GM18526 (cell line): ENCODE results near the gene SLC17A5.
A peak's percentile ranks its signal among the peaks of the same experiment; 100 is the strongest.

Experiments
- POLR2A ChIP-seq: IDR thresholded peaks from 3 replicates; pipeline ENCODE4 v1.6.1; 2011; ENCODE audit not compliant: insufficient read length; ENCODE audit errors: extremely low read depth

The SLC17A5 gene, protein sequence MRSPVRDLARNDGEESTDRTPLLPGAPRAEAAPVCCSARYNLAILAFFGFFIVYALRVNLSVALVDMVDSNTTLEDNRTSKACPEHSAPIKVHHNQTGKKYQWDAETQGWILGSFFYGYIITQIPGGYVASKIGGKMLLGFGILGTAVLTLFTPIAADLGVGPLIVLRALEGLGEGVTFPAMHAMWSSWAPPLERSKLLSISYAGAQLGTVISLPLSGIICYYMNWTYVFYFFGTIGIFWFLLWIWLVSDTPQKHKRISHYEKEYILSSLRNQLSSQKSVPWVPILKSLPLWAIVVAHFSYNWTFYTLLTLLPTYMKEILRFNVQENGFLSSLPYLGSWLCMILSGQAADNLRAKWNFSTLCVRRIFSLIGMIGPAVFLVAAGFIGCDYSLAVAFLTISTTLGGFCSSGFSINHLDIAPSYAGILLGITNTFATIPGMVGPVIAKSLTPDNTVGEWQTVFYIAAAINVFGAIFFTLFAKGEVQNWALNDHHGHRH

DNA sequence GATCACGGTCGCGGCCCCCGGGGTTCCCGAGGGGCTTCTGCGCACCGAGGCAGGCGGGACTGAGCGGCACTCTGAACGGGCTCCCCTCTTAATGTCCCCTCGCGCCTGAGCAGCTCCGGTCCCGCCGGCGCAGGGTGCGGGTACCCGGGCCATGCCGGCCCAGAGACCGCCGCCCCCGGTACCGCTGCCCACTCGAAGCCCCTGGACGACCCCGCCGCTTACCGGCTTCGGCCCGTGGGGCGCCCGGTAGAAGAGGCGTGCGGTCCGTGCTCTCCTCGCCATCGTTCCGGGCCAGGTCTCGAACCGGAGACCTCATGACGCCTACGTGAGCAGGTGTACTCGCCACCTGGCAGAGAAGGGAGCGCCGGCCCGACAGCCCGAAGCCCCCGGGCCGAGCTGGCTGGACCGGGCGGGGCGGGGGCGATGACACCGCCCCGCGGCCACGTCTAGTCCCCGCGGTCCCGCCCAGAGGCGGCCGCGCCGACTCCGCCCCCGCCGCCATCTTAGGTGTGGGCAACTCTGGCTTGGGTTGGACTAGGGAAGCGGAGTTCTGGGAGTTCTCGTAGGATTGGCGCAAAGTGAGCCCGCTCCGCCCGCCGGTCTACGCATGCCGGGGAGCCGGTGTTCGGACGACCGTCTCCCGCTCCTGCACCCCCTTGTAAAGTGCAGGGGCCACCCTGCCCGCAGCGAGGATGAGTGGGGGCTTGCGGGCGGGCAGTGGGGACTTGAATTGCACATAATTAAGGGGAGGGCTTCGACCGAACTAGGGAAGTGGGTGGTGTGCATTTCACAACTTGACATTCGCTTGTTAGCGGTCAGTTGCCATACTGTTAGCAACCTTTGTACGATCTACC lies at the start of gene SLC17A5:
SLC17A5 (minus strand) TSS at position 422 of the 854 bp plus-strand sequence; CDS start at position 316, 106 bp downstream.
- TF ChIP-seq POLR2A: peak; percentile 88

DNA sequence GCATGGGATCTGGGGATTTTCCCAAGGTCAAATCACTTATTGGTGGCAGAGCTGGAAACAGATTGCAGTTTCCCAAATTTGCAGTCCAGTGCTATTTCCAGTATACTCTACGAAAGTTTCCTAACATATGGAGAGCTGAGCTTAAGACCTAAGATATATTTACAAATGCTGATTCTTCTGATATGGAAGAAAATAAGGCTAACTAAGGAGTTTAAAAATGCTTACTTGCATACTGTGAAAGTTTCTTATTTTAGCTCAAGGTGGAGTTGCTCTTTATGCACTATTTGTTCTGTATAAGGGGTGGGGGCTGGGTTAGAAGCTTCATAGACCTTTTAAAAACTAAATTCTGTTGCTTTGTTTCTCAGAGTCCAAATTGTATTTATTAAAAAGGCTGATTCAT lies 49.7 kb upstream of the SLC17A5 start:
- no peak for TF ChIP-seq POLR2A

DNA sequence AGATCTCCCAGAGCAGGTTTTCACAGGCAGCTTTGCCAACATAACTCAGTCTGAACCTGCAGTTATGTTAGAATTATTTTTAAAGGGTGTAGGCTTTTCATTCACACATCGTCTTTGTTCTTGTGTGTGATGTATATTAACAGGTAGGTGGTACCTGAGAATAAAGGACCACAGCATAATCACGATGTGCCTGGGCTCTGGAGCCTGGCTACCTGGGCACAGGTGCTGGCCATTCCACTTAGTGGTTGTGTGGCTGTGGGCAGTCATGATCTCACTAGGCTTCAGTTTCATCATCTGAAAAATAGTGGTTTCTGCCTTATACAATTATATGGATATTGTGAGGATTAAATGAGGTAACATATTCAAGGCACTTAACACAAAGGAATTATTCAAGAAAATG lies 48.7 kb upstream of the SLC17A5 start:
- TF ChIP-seq POLR2A: no peak

DNA sequence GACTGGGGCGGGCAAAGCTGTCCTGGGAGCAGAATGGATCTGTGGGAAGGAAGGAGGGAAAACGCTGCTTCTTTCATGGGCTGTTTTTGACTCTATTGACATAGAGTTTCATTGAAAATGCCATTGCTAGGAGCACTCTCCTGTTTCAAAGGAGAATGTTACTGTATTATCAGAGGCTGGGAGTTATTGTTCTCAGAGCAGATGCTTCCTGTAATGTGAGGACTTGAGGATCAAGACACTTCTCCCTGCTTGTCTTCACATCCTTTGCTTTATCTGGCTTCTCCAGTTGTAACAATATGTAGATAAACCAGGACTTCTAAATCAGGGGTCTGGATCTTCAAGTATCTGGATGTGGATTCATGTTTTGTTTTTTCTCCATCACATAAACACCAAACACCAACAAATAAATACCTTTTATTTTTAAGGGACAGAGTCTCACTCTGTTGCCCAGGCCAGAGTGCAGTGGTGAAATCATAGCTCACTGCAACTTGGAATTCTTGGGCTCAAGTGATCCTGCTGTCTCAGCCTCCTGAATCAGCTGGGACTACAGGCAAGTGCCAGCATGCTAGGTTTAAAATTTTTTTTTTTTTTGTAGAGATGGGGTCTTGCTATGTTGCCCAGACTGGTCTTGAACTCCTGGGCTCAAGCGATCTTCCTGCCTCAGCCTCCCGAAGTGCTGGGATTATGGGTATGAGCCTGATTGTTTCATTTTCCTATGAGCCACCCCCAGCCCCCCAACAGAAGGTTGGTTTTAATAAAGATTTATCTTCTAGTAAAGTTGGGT lies 46.1 kb upstream of the SLC17A5 start:
- TF ChIP-seq POLR2A: no peak

DNA sequence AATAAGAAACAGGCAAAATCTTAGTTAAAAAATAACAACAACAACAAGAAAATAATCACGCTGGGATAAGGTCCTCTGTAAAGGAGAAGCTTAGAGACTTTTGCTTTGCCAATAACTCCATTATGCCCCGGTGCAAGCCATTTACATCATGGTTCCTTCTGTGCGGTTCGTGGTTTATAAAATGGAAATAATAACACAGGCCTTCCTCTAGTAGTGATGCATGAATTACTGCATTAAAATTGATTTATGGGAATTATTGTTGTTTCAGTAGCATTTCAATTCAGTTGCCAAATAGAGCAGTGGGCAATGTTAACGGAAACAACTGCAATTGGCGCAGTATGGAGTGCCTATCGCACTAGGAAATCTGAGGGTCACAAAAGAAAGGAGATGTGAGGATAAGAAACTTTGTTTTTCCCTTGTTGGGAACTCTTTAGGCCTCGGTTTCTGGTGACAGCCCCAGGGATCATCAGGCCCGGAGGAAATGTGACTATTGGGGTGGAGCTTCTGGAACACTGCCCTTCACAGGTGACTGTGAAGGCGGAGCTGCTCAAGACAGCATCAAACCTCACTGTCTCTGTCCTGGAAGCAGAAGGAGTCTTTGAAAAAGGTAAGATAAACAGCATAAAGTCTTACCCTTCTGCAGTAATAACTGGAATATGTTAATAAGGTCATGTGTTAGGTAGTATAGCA lies 43.3 kb upstream of the SLC17A5 start:
- no peak for TF ChIP-seq POLR2A

DNA sequence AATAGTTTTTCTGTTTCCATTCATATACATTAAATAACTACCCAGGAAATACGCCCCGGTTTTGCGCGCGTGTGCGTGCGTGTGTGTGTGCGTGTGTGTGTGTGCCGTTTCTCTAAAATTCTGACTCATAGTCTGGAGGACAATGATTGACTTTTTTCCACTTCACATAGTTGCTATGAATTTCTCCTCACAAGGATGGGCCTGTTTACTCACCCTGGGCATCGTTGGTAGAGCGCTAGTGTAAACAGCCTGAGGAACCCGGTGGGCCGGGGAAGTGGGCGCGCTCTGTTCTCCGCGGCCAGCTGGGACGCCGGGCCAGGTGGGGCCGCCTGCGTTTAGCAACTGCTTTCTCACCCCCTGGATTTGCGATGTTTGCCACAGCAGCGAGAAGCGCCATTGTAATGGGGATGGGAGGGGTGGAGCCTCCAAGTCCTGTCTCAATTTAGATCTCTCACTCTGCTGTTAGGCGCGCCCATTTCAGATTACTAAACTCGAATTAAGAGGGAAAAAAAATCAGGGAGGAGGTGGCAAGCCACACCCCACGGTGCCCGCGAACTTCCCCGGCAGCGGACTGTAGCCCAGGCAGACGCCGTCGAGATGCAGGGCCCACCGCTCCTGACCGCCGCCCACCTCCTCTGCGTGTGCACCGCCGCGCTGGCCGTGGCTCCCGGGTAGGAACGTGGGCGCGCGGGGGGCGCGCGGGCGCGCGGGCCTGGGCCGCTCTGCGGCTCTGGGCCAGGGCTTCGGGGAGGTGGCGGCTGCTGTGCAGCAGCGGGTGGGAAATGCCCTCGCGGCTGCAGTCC lies 42.0 kb upstream of the SLC17A5 start, which contains the start of gene CD109:
CD109 (plus strand) TSS at position 585 of the 803 bp plus-strand sequence; CDS start at position 598, 13 bp downstream.
- TF ChIP-seq POLR2A: peak; percentile 30

DNA sequence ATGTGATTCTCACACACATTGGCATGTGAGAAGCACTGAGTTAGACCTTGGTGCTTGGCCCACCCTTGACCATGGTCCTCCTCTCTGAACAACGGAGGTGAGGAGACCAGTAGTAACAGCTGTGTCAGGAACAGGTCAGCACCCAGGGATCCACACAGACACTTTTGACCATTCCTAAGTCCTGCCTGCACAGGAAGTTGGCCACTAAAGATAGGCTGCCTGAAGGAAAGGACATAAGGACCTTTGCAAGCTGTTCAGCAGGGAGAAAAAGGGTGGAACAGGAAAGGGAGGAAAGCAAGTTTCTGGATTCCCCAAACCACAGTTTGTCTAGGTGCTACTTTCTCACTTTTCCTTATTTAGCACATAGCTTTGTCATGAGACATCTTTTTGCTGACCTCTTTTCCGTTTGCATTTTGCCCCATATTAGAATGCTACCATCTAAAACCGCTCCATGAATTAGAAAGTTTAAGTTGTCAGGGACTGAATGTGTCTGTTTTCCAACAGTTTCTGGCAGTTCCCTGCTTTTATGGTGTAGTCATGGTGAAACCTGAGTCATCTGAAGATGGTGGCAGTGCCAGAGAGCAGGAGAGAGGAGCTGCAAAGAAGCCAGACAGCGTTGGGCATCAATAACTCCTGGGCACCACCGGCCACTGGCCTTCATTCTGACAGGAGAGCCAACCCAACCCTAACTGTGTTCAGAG lies 41.1 kb upstream of the SLC17A5 start:
- TF ChIP-seq POLR2A: no peak

DNA sequence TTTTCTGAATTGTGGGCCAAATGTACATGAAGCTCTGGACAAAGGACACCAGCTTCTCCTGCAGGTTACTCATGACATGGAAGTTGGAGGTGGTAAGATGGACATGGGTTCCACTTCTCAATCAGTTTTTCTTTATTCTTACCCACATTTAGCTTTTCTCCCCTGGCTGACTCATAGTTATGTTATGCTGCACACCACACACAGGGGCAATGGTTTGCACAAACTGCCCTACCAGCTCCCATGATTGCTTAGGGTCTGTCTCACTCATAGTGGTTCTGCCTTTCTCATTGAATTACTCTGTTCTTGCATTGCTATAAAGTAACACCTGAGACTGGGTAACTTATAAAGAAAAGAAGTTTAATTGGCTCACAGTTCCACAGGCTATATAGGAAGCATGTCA lies 37.7 kb upstream of the SLC17A5 start:
- no peak for TF ChIP-seq POLR2A

DNA sequence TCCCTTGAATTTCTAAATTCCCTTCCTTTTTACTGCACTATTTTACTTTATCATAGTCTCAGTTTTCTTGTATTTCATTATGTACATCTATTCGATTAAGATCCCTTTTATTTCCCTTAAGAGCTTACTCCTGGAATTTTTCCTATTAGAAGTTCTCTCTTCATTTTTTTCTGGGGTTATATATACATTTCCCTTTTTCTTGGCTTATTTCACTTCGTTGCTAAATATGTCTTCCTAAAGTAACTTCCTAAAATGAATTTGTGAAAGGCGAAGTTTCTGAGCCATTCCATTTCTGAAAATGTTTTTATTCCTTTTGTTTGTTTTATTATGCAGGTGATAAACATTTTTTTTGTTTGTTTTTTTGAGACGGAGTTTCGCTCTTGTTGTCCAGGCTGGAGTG lies 36.3 kb upstream of the SLC17A5 start:
- no peak for TF ChIP-seq POLR2A

DNA sequence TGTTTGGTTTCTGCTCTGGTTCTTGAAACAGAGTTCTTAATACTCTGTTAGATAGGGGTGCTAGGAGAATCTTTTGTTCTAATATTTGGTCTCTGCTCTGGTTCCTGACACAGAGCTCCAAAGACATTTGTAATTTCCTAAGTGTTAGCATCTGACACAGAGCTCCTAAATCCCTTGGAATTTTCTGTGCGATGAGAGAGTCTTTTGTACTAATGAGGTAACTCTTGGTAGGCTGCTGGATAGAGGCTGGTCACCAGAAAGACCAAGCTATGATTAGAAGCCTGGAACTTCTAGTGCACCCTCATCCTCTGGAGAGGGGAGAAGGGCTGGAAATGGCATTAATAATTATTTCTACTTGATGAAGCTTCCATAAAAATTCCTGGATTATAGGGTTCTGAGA lies 34.6 kb upstream of the SLC17A5 start:
- no peak for TF ChIP-seq POLR2A

DNA sequence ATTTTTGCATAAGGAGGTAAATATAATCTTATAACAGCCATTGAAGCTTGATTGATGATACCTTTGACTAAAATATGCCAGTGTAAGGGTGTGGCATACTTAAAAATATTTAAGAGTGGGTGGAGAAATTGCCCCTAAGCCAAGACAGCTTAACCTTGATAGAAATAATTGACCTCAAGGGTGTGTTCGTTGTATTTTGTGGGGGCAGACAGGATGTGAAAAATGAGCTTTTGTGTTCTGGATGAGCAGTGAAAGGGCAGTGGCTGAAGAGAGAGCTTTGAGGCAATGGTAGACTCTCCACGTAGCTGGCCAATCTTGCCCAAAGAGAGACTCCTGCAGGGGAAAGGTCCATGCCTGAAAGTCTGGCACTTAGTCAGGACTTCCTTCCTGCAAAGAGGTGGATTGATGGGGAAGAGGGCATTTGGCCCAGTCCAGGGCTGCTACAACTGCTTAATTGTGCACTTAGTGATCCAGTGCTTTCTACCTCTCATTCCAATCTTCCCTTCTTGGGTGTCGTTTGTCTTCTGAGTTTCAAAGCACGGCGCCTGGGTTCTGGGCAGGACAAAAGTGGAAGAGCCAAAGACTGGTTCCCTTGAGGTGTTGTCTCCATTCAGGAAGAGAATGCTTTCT lies 26.6 kb upstream of the SLC17A5 start:
- no peak for TF ChIP-seq POLR2A

DNA sequence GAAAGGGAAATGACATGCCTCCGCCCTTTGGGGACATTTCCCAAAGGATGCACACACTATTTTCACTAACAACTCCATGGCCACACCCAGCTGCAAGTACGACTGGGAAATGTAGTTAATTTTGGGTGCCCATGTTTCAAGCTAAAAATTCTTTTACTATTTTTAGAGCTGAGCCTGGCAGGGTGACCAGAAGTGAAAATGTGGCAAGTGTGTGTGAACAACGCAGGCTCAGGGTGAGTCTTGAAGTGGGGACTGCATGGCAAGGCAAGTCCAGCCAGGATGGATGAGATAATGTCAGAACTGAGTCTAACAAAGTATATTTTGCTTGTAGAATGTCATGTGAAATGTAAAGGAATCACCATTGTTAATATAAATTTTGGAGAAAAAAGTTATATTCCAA lies 25.2 kb upstream of the SLC17A5 start:
- TF ChIP-seq POLR2A: no peak
